OCI-LY1 (cell line): Measurements from ENCODE around the gene NUFIP2.

Source experiments
- H2AFZ ChIP-seq: fragments of 200-600 bp; sonication (generic), shearing (Covaris generic); 2 replicates; pipeline ENCODE4 v1.6.0; 2014; ENCODE audit warnings: antibody characterized with exemption, mild to moderate bottlenecking, low read length
- H3F3A ChIP-seq: fragments of 200-600 bp; sonication (generic), shearing (Covaris generic); 2 replicates; pipeline ENCODE4 v1.6.0; 2014; ENCODE audit warnings: mild to moderate bottlenecking, antibody characterized with exemption, low read length, moderate library complexity; ENCODE audit not compliant: insufficient read depth
- H3K27ac ChIP-seq: fragments of 200-600 bp; sonication (generic); 2 replicates; pipeline ENCODE4 v1.5.1; 2014; ENCODE audit warnings: low read length, mixed run types, mild to moderate bottlenecking, low read depth; ENCODE audit not compliant: poor library complexity, severe bottlenecking
- H3K27me3 ChIP-seq: fragments of 200-600 bp; sonication (generic); 2 replicates; pipeline ENCODE4 v1.6.0; 2014; ENCODE audit warnings: antibody characterized with exemption, mild to moderate bottlenecking, low read length, moderate library complexity; ENCODE audit not compliant: insufficient read depth
- H3K36me3 ChIP-seq: fragments of 200-600 bp; sonication (generic); 2 replicates; pipeline ENCODE4 v1.6.1; 2014; ENCODE audit warnings: mild to moderate bottlenecking, antibody characterized with exemption, low read length, moderate library complexity, mixed read lengths; ENCODE audit not compliant: insufficient read depth
- H3K4me1 ChIP-seq: fragments of 200-600 bp; sonication (generic); 2 replicates; pipeline ENCODE4 v1.5.1; 2014; ENCODE audit warnings: mild to moderate bottlenecking, low read length, moderate library complexity; ENCODE audit not compliant: insufficient read depth, severe bottlenecking
- H3K4me2 ChIP-seq: fragments of 200-600 bp; sonication (generic), shearing (Covaris generic); 2 replicates; pipeline ENCODE4 v1.6.1; 2014; ENCODE audit warnings: low read length
- H3K4me3 ChIP-seq: fragments of 200-600 bp; sonication (generic); 2 replicates; pipeline ENCODE4 v1.5.1; 2014; ENCODE audit warnings: low read length, low read depth, mild to moderate bottlenecking, mixed read lengths; ENCODE audit not compliant: poor library complexity, severe bottlenecking
- H3K79me2 ChIP-seq: fragments of 200-600 bp; shearing (Covaris generic); 2 replicates; pipeline ENCODE4 v1.6.1; 2016; ENCODE audit warnings: mixed run types, low read length, mixed read lengths; ENCODE audit not compliant: insufficient read depth
- H3K9ac ChIP-seq: fragments of 200-600 bp; sonication (generic), shearing (Covaris generic); 2 replicates; pipeline ENCODE4 v1.6.1; 2014; ENCODE audit warnings: mild to moderate bottlenecking, low read length, mixed read lengths
- H3K9me2 ChIP-seq: fragments of 200-600 bp; sonication (generic), shearing (Covaris generic); 2 replicates; pipeline ENCODE4 v1.6.1; 2014; ENCODE audit warnings: low read depth, mild to moderate bottlenecking, low read length, mixed read lengths
- H3K9me3 ChIP-seq: fragments of 200-600 bp; shearing (Covaris generic); 2 replicates; pipeline ENCODE4 v1.6.1; 2014; ENCODE audit warnings: low read length, mixed read lengths
- H4K20me1 ChIP-seq: fragments of 200-600 bp; sonication (generic), shearing (Covaris generic); 2 replicates; pipeline ENCODE4 v1.6.0; 2016; ENCODE audit warnings: mild to moderate bottlenecking, low read length; ENCODE audit not compliant: insufficient read depth
- CTCF ChIP-seq: fragments of 200-600 bp; sonication (generic), shearing (Covaris generic); IDR thresholded peaks from 2 replicates; pipeline ENCODE4 v1.5.1; 2017; ENCODE audit warnings: mild to moderate bottlenecking, antibody characterized with exemption, low read length, moderate library complexity, mixed read lengths
- EZH2 ChIP-seq: fragments of 200-600 bp; sonication (generic), shearing (Covaris generic); IDR thresholded peaks from 2 replicates; pipeline ENCODE4 v1.8.0; 2017; ENCODE audit warnings: borderline replicate concordance, mixed run types, mild to moderate bottlenecking, antibody characterized with exemption, low read length, moderate library complexity, mixed read lengths

Gene NUFIP2

GRCh38 chr17:29299031-29299430 is 5.1 kb upstream of the NUFIP2 start:
- Histone ChIP-seq H3K4me1 (peaks cover 13% of the 10 kb centered on the region), H3F3A (0 out of 2 replicates have a peak, but pooled peaks cover 4% of the 10 kb centered on the region), H3K4me2 (no peak overlapping the region), H3K27ac (no peak overlapping the region), H3K36me3 (no peaks in the 10 kb centered on the region), H3K27me3 (no peaks in the 10 kb centered on the region), H3K9me2 (no peaks in the 10 kb centered on the region), H4K20me1 (no peaks in the 10 kb centered on the region), H3K79me2 (no peaks in the 10 kb centered on the region), H3K9ac (no peak overlapping the region), H3K9me3 (no peaks in the 10 kb centered on the region), H3K4me3 (no peak overlapping the region), H2AFZ (no peak overlapping the region)
- TF ChIP-seq EZH2 (no peak), CTCF (no peak)

- no peaks in the 10 kb centered on the region for H3K27me3 ChIP-seq
- H2AFZ ChIP-seq = no peak overlapping the region
- no peaks in the 10 kb centered on the region for H3K9me3 ChIP-seq
- no peak overlapping the region for H3K9ac ChIP-seq
- peaks cover 22% of the 10 kb centered on the region for H3K4me1 ChIP-seq
- H3F3A ChIP-seq = 0 out of 2 replicates have a peak, but pooled peaks cover 4% of the 10 kb centered on the region
- no peak overlapping the region for H3K4me2 ChIP-seq
- no peaks in the 10 kb centered on the region for H3K9me2 ChIP-seq
- H3K4me3 ChIP-seq = no peak overlapping the region
- peaks cover 7% of the 10 kb centered on the region for H3K36me3 ChIP-seq
- no peak overlapping the region for H3K27ac ChIP-seq
- no peaks in the 10 kb centered on the region for H4K20me1 ChIP-seq
- TF ChIP-seq EZH2 (no peak), CTCF (no peak)
- peaks cover 26% of the 10 kb centered on the region for H3K79me2 ChIP-seq
These were observed 1.5 kb upstream of the NUFIP2 start for GRCh38 chr17:29295420-29295819.

DNA sequence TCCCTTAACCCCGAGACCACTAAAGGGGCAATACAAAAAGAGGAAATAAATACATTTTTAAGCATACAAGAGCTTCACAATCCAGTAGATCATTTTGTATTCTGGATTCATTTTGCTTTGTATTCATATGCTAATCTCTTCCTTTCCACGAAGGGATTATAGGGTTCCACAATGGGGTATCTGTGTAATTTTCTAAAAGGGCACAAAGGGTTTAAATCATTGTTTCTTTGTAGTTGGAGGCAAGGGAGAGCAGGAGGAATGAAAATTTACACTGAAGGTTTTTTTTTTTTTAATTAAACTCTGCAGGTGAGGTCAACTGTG is 592 bp upstream of the NUFIP2 start:
- Histone ChIP-seq H3F3A (0 out of 2 replicates have a peak, but pooled peaks cover 4% of the 10 kb centered on the region), H3K4me3 (peak overlapping the region; percentile 75), H3K36me3 (peaks cover 16% of the 10 kb centered on the region), H3K27me3 (no peaks in the 10 kb centered on the region), H3K9ac (peak overlapping the region; percentile 72), H3K4me1 (peaks cover 28% of the 10 kb centered on the region), H2AFZ (peak overlapping the region; percentile 4; the same call in 1 of the 2 replicates), H3K9me3 (no peaks in the 10 kb centered on the region), H3K79me2 (peaks cover 35% of the 10 kb centered on the region), H3K27ac (peak overlapping the region; percentile 91), H3K9me2 (no peaks in the 10 kb centered on the region), H3K4me2 (peak overlapping the region; percentile 72), H4K20me1 (no peaks in the 10 kb centered on the region)
- TF ChIP-seq EZH2 (no peak), CTCF (no peak)
